Neutrophil (primary cell): ENCODE measurements around the gene SEPHS2.

ENCODE experiments used
- H3K27ac ChIP-seq: fragments of 200-600 bp; sonication (generic); 2 replicates; pipeline ENCODE4 v1.5.1; 2016; ENCODE audit warnings: mild to moderate bottlenecking, moderate library complexity
- H3K27me3 ChIP-seq: fragments of 200-600 bp; sonication (generic); 2 replicates; pipeline ENCODE4 v1.6.0; 2016; ENCODE audit warnings: mild to moderate bottlenecking
- H3K36me3 ChIP-seq: fragments of 200-600 bp; sonication (generic); 2 replicates; pipeline ENCODE4 v1.5.1; 2017
- H3K4me1 ChIP-seq, 2 experiments: fragments of 200-600 bp in 1 of 2; sonication (generic) in 1 of 2; 1 replicate in 1 of 2; 2 replicates in 1 of 2; pipeline versions ENCODE4 v1.5.1 to v1.6.1; 2013 to 2016; ENCODE audit warnings: low read depth in 1 of 2, low read length in 1 of 2, mild to moderate bottlenecking in 1 of 2, moderate library complexity in 1 of 2; ENCODE audit not compliant: control insufficient read depth in 1 of 2, insufficient read depth in 1 of 2
- H3K4me3 ChIP-seq, 2 experiments: fragments of 200-600 bp in 1 of 2; sonication (generic) in 1 of 2; 1 replicate in 1 of 2; 2 replicates in 1 of 2; pipeline ENCODE4 v1.5.1; 2013 to 2016; ENCODE audit warnings: low read depth in 1 of 2, low read length in 1 of 2, mild to moderate bottlenecking in 1 of 2, moderate library complexity in 1 of 2
- H3K9me3 ChIP-seq: fragments of 200-600 bp; sonication (generic); 2 replicates; pipeline ENCODE4 v1.5.1; 2016
- TF ChIP-seq, protein P1 (sequence below): fragments of 200-600 bp; sonication (generic); IDR thresholded peaks from 2 replicates; pipeline ENCODE4 v1.5.1; 2016; ENCODE audit warnings: antibody characterized with exemption

Gene SEPHS2

DNA sequence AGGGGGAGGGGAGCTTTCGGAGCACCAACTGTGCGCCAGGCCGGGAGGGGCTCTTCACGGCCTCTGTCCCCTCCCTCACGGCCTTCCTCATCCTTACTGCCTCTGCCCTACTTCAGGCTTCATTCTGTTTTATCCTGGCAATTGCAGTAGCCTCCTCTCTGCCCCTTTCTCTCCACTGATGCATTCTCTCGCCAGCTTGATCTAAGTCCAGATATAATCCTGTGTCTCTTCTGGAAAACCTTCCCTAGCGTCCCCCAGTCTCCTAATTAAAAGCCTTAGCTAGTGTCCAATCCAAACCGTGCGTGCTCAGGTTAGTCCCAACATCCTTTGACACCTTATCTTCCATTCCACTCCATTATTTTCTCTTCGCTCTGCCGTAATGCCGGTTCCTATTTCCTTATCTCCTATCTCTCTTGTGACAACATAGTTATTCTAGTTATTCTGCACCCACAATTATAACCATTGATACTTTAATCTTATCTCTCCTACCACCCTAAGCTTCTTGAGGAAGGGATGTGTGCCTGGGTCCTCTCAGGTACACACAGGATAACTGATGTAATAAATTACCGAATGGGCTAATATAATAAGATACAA, 49.6 kb downstream of the SEPHS2 start:
- TF ChIP-seq, protein P1, sequence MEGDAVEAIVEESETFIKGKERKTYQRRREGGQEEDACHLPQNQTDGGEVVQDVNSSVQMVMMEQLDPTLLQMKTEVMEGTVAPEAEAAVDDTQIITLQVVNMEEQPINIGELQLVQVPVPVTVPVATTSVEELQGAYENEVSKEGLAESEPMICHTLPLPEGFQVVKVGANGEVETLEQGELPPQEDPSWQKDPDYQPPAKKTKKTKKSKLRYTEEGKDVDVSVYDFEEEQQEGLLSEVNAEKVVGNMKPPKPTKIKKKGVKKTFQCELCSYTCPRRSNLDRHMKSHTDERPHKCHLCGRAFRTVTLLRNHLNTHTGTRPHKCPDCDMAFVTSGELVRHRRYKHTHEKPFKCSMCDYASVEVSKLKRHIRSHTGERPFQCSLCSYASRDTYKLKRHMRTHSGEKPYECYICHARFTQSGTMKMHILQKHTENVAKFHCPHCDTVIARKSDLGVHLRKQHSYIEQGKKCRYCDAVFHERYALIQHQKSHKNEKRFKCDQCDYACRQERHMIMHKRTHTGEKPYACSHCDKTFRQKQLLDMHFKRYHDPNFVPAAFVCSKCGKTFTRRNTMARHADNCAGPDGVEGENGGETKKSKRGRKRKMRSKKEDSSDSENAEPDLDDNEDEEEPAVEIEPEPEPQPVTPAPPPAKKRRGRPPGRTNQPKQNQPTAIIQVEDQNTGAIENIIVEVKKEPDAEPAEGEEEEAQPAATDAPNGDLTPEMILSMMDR: no peak
- peaks cover 26 to 55% of the 10 kb centered on the region in 2 experiments for H3K4me1 ChIP-seq
- H3K9me3 ChIP-seq: no peaks in the 10 kb centered on the region
- peak overlapping the region; percentile 63 to 70 for H3K4me3 ChIP-seq
- no peaks in the 10 kb centered on the region for H3K36me3 ChIP-seq
- H3K27me3 ChIP-seq: peaks cover 36% of the 10 kb centered on the region
- peak overlapping the region; percentile 41 for H3K27ac ChIP-seq

DNA sequence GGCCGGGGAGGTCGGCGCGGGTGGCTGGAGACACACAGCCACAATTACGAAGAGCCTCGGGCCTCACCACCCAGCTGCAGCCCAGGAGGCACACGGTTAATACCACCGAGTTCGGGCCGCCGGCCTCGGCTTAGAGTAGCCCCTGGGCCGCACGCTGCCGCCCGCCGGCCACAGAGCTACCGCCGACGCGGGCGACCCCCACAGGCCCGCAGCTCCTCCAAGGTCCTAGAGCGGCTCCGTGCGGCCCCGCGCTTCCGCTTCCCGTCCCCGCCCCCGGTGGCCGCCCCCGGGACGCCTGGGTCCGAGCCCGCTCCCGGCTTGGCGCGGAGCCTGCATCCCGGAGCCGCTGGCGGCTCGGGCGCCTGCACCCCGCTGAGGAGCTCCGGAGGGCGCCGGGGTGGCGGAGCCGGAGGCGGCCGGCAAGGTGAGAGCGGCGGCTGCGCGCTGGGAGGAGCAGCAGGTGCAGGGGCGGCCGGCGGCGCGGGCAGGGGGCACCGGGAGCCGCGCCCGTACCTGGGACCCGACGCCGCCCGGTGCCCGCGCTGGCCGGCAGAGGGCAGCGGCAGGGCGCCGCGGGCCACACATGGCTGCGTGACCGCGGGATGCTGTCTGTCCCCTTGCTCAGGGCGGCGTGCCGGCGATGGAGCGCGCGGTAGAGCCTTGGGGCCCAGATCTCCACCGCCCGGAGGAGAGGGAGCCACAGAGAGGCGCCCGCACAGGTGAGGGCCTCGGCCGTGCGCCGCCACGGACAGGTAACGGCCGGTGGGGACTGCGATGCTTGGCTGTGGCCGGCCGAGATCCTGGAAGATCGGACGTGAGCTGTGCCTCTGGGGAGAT, 50.3 kb downstream of the SEPHS2 start, which contains the start of gene ZNF48:
Gene ZNF48 (plus strand): TSS at position 266 of the 837 bp plus-strand sequence. CDS start 375 bp downstream, at position 641.
- TF ChIP-seq, protein P1: peak; percentile 65
- H3K36me3 ChIP-seq: no peaks in the 10 kb centered on the region
- peak within 1 kb of the TSS; percentile 41 for H3K27ac ChIP-seq
- H3K4me1 ChIP-seq: peaks cover 19 to 50% of the 10 kb centered on the region in 2 experiments
- H3K27me3 ChIP-seq: peaks cover 32% of the 10 kb centered on the region
- H3K4me3 ChIP-seq: peak within 1 kb of the TSS; percentile 63 to 70
- no peaks in the 10 kb centered on the region for H3K9me3 ChIP-seq

- no peaks in the 10 kb centered on the region for H3K9me3 ChIP-seq
- H3K4me1 ChIP-seq: peaks cover 12 to 43% of the 10 kb centered on the region in 2 experiments
- H3K27ac ChIP-seq: peak overlapping the region; percentile 41
- peaks cover 25% of the 10 kb centered on the region for H3K27me3 ChIP-seq
- H3K4me3 ChIP-seq: peak overlapping the region; percentile 63 to 70
- H3K36me3 ChIP-seq: no peaks in the 10 kb centered on the region
- TF ChIP-seq, protein P1: no peak
Measured at GRCh38 chr16:30394592-30395154, 51.0 kb downstream of the SEPHS2 start.
